Activated CD8-positive, alpha-beta T cell treated with anti-CD3 and anti-CD28 coated beads, Interleukin-2, amount 10 ng/mL, durations not matched to agents 7 days and 5 days (primary cell): ENCODE data around the gene POPDC2. TPM values are rescaled to one million over a fixed set of nuclear protein-coding genes. Genes with fewer than 3 reads are reported as not detected.

ENCODE experiments used
- ATAC-seq: fragments of 150-1000 bp; cut with Tn5 transposase; one replicate; pipeline ENCODE4 v1.10.0; 2021; ENCODE audit warnings: moderate library complexity
- CTCF ChIA-PET: fragments of 350-600 bp; sonication (Branson Sonifier 250); formaldehyde crosslinking; loops from one replicate; lab custom pipeline; 2021; ENCODE audit warnings: antibody characterized with exemption; lab: Charles Lee
- POLR2A ChIA-PET: fragments of 350-600 bp; sonication (Branson Sonifier 250); formaldehyde crosslinking; loops from one replicate; lab custom pipeline; 2021; ENCODE audit warnings: antibody characterized with exemption; lab: Charles Lee
- DNase-seq: peaks from one replicate; pipeline ENCODE4 v3.0.0-alpha.2; 2020
- H3K27ac Mint-ChIP-seq: one replicate; pipeline ENCODE4 v1.8.0; 2021; ENCODE audit warnings: mild to moderate bottlenecking, mixed read lengths
- H3K27me3 Mint-ChIP-seq: one replicate; pipeline ENCODE4 v1.8.0; 2021; ENCODE audit warnings: low read depth, mixed read lengths
- H3K36me3 Mint-ChIP-seq: one replicate; pipeline ENCODE4 v1.8.0; 2021; ENCODE audit warnings: low read depth, mixed read lengths
- H3K4me1 Mint-ChIP-seq: one replicate; pipeline ENCODE4 v1.8.0; 2021; ENCODE audit warnings: low read depth, mixed read lengths
- H3K4me3 Mint-ChIP-seq: one replicate; pipeline ENCODE4 v1.8.0; 2021; ENCODE audit warnings: mild to moderate bottlenecking, mixed read lengths
- H3K9me3 Mint-ChIP-seq: one replicate; pipeline ENCODE4 v1.8.0; 2022; ENCODE audit warnings: mixed read lengths; ENCODE audit not compliant: insufficient read depth
- total RNA-seq, 2 experiments: library from RNA; stranded (reverse); gene quantifications; one replicate each; pipeline ENCODE4 v1.2.3, GENCODE V29; 2021

Gene POPDC2
- 1 to 10 TPM; 3.3 to 4.8 TPM for total RNA-seq

GRCh38 chr3:119660474-119661440, at the start of gene POPDC2:
Gene POPDC2, minus strand, starts transcription at chr3:119660589. Its CDS starts 166 bp downstream, at chr3:119660423.
- DNase-seq = no peak
- ChIA-PET CTCF (no interaction called here), POLR2A (no interaction called here)
- Mint-ChIP-seq H3K4me1 (peaks cover 32% of the 10 kb centered on the region), H3K4me3 (no peak within 1 kb of the TSS), H3K27ac (no peak within 1 kb of the TSS), H3K9me3 (no peaks in the 10 kb centered on the region), H3K36me3 (peaks cover 7% of the 10 kb centered on the region), H3K27me3 (no peaks in the 10 kb centered on the region)
- no peak for ATAC-seq

- DNase-seq (no peak), ATAC-seq (no peak)
- Mint-ChIP-seq H3K27me3 (peaks cover 11% of the 10 kb centered on the region), H3K4me1 (peaks cover 38% of the 10 kb centered on the region), H3K9me3 (no peaks in the 10 kb centered on the region), H3K4me3 (peak overlapping the region; percentile 72), H3K36me3 (peaks cover 8% of the 10 kb centered on the region), H3K27ac (no peak overlapping the region)
- CTCF ChIA-PET = interaction anchor here (0.6 to 1.1 kb wide), 2 partner anchors 13 to 67 kb away, joined by 3 read pairs; no protein-coding TSS in a partner anchor
- POLR2A ChIA-PET = no interaction called here
Observed at GRCh38 chr3:119703820-119704531, 43.6 kb upstream of the POPDC2 start.

- H3K9me3 Mint-ChIP-seq = no peaks in the 10 kb centered on the region
- ATAC-seq = peak; percentile 91
- ChIA-PET POLR2A (no interaction called here), CTCF (no interaction called here)
- H3K36me3 Mint-ChIP-seq = peaks cover 8% of the 10 kb centered on the region
- peak within 1 kb of the TSS; percentile 22 for H3K27ac Mint-ChIP-seq
- H3K27me3 Mint-ChIP-seq = peaks cover 9% of the 10 kb centered on the region
- DNase-seq = peak; percentile 87
- peak within 1 kb of the TSS; percentile 72 for H3K4me3 Mint-ChIP-seq
- H3K4me1 Mint-ChIP-seq = peaks cover 38% of the 10 kb centered on the region
Observed at GRCh38 chr3:119702530-119703527, 42.4 kb upstream of the POPDC2 start, which contains the start of gene CFAP91. Gene CFAP91, plus strand, starts transcription at chr3:119703022. Its CDS starts 77 bp downstream, at chr3:119703099.

- CTCF ChIA-PET = interaction anchor here (0.8 to 1.6 kb wide), 2 partner anchors 11 to 20 kb away, joined by 3 to 9 read pairs; no protein-coding TSS in a partner anchor
- no peak overlapping the region for H3K4me3 Mint-ChIP-seq
- peaks cover 9% of the 10 kb centered on the region for H3K27me3 Mint-ChIP-seq
- POLR2A ChIA-PET = no interaction called here
- H3K27ac Mint-ChIP-seq = peak overlapping the region; percentile 30
- ATAC-seq = no peak
- no peak for DNase-seq
- H3K4me1 Mint-ChIP-seq = peaks cover 38% of the 10 kb centered on the region
- no peaks in the 10 kb centered on the region for H3K9me3 Mint-ChIP-seq
- H3K36me3 Mint-ChIP-seq = peaks cover 8% of the 10 kb centered on the region
Observed at GRCh38 chr3:119700920-119701734, 40.7 kb upstream of the POPDC2 start.

- DNase-seq = peak; percentile 32
- H3K4me3 Mint-ChIP-seq = no peak overlapping the region
- H3K27ac Mint-ChIP-seq = peak overlapping the region; percentile 30
- H3K27me3 Mint-ChIP-seq = peaks cover 7% of the 10 kb centered on the region
- peaks cover 8% of the 10 kb centered on the region for H3K36me3 Mint-ChIP-seq
- ChIA-PET POLR2A (no interaction called here), CTCF (interaction anchor here (1.6 kb wide), 1 partner anchor 10 kb away, joined by 9 read pairs; no protein-coding TSS in a partner anchor)
- ATAC-seq = peak; percentile 24
- H3K4me1 Mint-ChIP-seq = peaks cover 38% of the 10 kb centered on the region
- H3K9me3 Mint-ChIP-seq = no peaks in the 10 kb centered on the region
Observed at GRCh38 chr3:119700269-119700919, 40.0 kb upstream of the POPDC2 start.

- Mint-ChIP-seq H3K4me1 (peaks cover 26% of the 10 kb centered on the region), H3K4me3 (no peak overlapping the region), H3K27me3 (peaks cover 6% of the 10 kb centered on the region), H3K36me3 (peaks cover 8% of the 10 kb centered on the region), H3K9me3 (no peaks in the 10 kb centered on the region), H3K27ac (no peak overlapping the region)
- ATAC-seq (no peak), DNase-seq (no peak)
- CTCF ChIA-PET = interaction anchor here (0.6 kb wide), 1 partner anchor 499 kb away, joined by 3 read pairs; no protein-coding TSS in a partner anchor
- POLR2A ChIA-PET = no interaction called here
Observed at GRCh38 chr3:119697394-119697793, 37.0 kb upstream of the POPDC2 start.

- peaks cover 9% of the 10 kb centered on the region for H3K4me1 Mint-ChIP-seq
- peaks cover 6% of the 10 kb centered on the region for H3K27me3 Mint-ChIP-seq
- H3K4me3 Mint-ChIP-seq = no peak overlapping the region
- H3K9me3 Mint-ChIP-seq = no peaks in the 10 kb centered on the region
- DNase-seq (no peak), ATAC-seq (no peak)
- ChIA-PET CTCF (interaction anchor here (1.3 to 1.7 kb wide), 3 partner anchors 14 to 811 kb away, joined by 3 to 11 read pairs (median 5); no protein-coding TSS in a partner anchor), POLR2A (interaction anchor here (0.6 kb wide), 1 partner anchor 14 kb away, joined by 3 read pairs; no protein-coding TSS in a partner anchor)
- H3K27ac Mint-ChIP-seq = no peak overlapping the region
- H3K36me3 Mint-ChIP-seq = no peaks in the 10 kb centered on the region
Observed at GRCh38 chr3:119695480-119695879, 35.1 kb upstream of the POPDC2 start.

GRCh38 chr3:119690043-119690656, 29.8 kb upstream of the POPDC2 start:
- H3K4me1 Mint-ChIP-seq = peaks cover 2% of the 10 kb centered on the region
- CTCF ChIA-PET = interaction anchor here (0.8 to 2.1 kb wide), 14 partner anchors 8 to 806 kb away, joined by 3 to 30 read pairs (median 4); partner anchors contain the start of genes B4GALT4 and COX17
- H3K27ac Mint-ChIP-seq = no peak overlapping the region
- no peaks in the 10 kb centered on the region for H3K9me3 Mint-ChIP-seq
- no peak overlapping the region for H3K4me3 Mint-ChIP-seq
- peaks cover 22% of the 10 kb centered on the region for H3K27me3 Mint-ChIP-seq
- no peak for DNase-seq
- no peaks in the 10 kb centered on the region for H3K36me3 Mint-ChIP-seq
- POLR2A ChIA-PET = no interaction called here
- ATAC-seq = no peak

GRCh38 chr3:119683421-119683820, 23.0 kb upstream of the POPDC2 start:
- no peak for ATAC-seq
- Mint-ChIP-seq H3K4me1 (peaks cover 2% of the 10 kb centered on the region), H3K9me3 (no peaks in the 10 kb centered on the region), H3K36me3 (no peaks in the 10 kb centered on the region), H3K4me3 (no peak overlapping the region), H3K27me3 (peaks cover 10% of the 10 kb centered on the region), H3K27ac (no peak overlapping the region)
- DNase-seq = no peak
- POLR2A ChIA-PET = no interaction called here
- CTCF ChIA-PET = interaction anchor here (1.1 to 4.2 kb wide), 2 partner anchors 443 to 800 kb away, joined by 3 to 41 read pairs; partner anchors contain the start of gene B4GALT4
